IMR-90 (cell line): ENCODE data around the gene WARS2.

Experiments
- BHLHE40 ChIP-seq: fragments of 150-350 bp; IDR thresholded peaks from 2 replicates; pipeline ENCODE4 v1.6.1; 2016; ENCODE audit warnings: mild to moderate bottlenecking, low read depth, low read length
- FOS ChIP-seq: fragments of 150-350 bp; IDR thresholded peaks from 2 replicates; pipeline ENCODE4 v1.6.1; 2016; ENCODE audit warnings: low read depth, low read length
- MAFK ChIP-seq: IDR thresholded peaks from 2 replicates; pipeline ENCODE4 v1.6.1; 2012; ENCODE audit warnings: low read depth, low read length, improper control_type of control experiment
- MAZ ChIP-seq: IDR thresholded peaks from 2 replicates; pipeline ENCODE4 v1.6.1; 2012; ENCODE audit warnings: low read depth, mild to moderate bottlenecking, low read length, improper control_type of control experiment, moderate library complexity, borderline replicate concordance
- MXI1 ChIP-seq: IDR thresholded peaks from 2 replicates; pipeline ENCODE4 v1.6.1; 2012; ENCODE audit warnings: low read depth, mild to moderate bottlenecking, low read length, moderate library complexity, borderline replicate concordance
- NFE2L2 ChIP-seq: fragments of 150-350 bp; IDR thresholded peaks from 2 replicates; pipeline ENCODE4 v1.6.1; 2016; ENCODE audit warnings: low read depth, mild to moderate bottlenecking, low read length
- POLR2A ChIP-seq: IDR thresholded peaks from 2 replicates; pipeline ENCODE4 v1.6.1; 2012; ENCODE audit warnings: mild to moderate bottlenecking, low read depth, low read length
- RAD21 ChIP-seq: IDR thresholded peaks from 2 replicates; pipeline ENCODE4 v1.6.1; 2012; ENCODE audit warnings: low read length, improper control_type of control experiment
- RFX5 ChIP-seq: IDR thresholded peaks from 2 replicates; pipeline ENCODE4 v1.8.0; 2012; ENCODE audit warnings: low read depth, mild to moderate bottlenecking, low read length, moderate library complexity
- TF ChIP-seq, protein P1 (sequence below): conservative IDR thresholded peaks from 2 replicates; pipeline ENCODE4 v1.5.1; 2012; ENCODE audit warnings: mild to moderate bottlenecking, low read depth, low read length, improper control_type of control experiment
- TF ChIP-seq, protein P2 (sequence below): fragments of 150-350 bp; IDR thresholded peaks from 2 replicates; pipeline ENCODE4 v1.6.1; 2017; ENCODE audit warnings: mild to moderate bottlenecking, antibody characterized with exemption, low read length, low read depth

DNA sequence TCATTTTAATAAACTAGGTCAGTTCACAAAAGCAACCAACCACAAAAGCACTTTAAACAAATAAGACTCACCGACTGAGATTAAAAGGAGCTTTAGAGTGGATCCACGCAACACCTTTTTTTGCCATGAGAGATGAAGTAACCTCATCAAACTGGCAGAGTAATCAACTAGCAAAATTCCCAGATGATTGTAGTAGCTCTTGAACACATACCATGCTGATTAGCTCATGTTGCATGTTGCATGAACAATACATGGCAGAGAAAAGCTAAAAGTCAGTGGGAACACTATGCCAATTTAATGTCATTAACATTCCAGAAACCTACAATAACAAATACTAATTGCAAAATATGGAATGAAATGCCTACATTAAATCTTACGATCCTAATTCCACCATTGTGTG, 4.1 kb downstream of the WARS2 start:
- TF ChIP-seq POLR2A (no peak), MXI1 (no peak), BHLHE40 (no peak), RFX5 (no peak), MAZ (no peak), RAD21 (no peak), NFE2L2 (no peak), FOS (no peak), MAFK (no peak)
- TF ChIP-seq, protein P1, sequence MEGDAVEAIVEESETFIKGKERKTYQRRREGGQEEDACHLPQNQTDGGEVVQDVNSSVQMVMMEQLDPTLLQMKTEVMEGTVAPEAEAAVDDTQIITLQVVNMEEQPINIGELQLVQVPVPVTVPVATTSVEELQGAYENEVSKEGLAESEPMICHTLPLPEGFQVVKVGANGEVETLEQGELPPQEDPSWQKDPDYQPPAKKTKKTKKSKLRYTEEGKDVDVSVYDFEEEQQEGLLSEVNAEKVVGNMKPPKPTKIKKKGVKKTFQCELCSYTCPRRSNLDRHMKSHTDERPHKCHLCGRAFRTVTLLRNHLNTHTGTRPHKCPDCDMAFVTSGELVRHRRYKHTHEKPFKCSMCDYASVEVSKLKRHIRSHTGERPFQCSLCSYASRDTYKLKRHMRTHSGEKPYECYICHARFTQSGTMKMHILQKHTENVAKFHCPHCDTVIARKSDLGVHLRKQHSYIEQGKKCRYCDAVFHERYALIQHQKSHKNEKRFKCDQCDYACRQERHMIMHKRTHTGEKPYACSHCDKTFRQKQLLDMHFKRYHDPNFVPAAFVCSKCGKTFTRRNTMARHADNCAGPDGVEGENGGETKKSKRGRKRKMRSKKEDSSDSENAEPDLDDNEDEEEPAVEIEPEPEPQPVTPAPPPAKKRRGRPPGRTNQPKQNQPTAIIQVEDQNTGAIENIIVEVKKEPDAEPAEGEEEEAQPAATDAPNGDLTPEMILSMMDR = no peak
- TF ChIP-seq, protein P2, sequence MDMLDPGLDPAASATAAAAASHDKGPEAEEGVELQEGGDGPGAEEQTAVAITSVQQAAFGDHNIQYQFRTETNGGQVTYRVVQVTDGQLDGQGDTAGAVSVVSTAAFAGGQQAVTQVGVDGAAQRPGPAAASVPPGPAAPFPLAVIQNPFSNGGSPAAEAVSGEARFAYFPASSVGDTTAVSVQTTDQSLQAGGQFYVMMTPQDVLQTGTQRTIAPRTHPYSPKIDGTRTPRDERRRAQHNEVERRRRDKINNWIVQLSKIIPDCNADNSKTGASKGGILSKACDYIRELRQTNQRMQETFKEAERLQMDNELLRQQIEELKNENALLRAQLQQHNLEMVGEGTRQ = no peak
